ENCODE measurements around the gene KDM4B.

Gene KDM4B

GRCh38 chr19:5072115-5072514 is 103.2 kb downstream of the KDM4B start:
- Histone ChIP-seq H3K27me3 (replicated peaks) (no peaks in the 10 kb centered on the region), H3K4me3 (ENCODE audit: low read depth, low read length) (no peak overlapping the region), H3K36me3 (replicated peaks) (peaks cover 8% of the 10 kb centered on the region), H3K27ac (no peak overlapping the region)
- in situ Hi-C loops (cut with HindIII; ENCODE audit: low pct_ligation_motif_present, low sequenced_read_pairs) = no loop called here
- no peak for TF ChIP-seq CTCF (IDR thresholded peaks at IDR 0.05; ENCODE audit: low read depth, low read length, missing control alignments)
- DNase-seq = no peak

GRCh38 chr19:5073153-5073844 is 104.4 kb downstream of the KDM4B start:
- DNase-seq = no peak

GRCh38 chr19:5074407-5074806 is 105.5 kb downstream of the KDM4B start:
- no peak for DNase-seq
- Histone ChIP-seq H3K27ac (no peak overlapping the region), H3K36me3 (replicated peaks) (peaks cover 24% of the 10 kb centered on the region), H3K4me3 (ENCODE audit: low read depth, low read length) (no peak overlapping the region), H3K27me3 (replicated peaks) (no peaks in the 10 kb centered on the region)
- no peak for TF ChIP-seq CTCF (IDR thresholded peaks at IDR 0.05; ENCODE audit: low read depth, low read length, missing control alignments)
- in situ Hi-C loops (cut with HindIII; ENCODE audit: low pct_ligation_motif_present, low sequenced_read_pairs) = no loop called here

More at GRCh38 chr19:5073153-5073844, 104.4 kb downstream of the KDM4B start:
- Histone ChIP-seq H3K36me3 (replicated peaks) (peaks cover 15% of the 10 kb centered on the region), H3K4me3 (ENCODE audit: low read depth, low read length) (no peak overlapping the region), H3K27me3 (replicated peaks) (no peaks in the 10 kb centered on the region), H3K27ac (no peak overlapping the region)
- TF ChIP-seq CTCF (IDR thresholded peaks at IDR 0.05; ENCODE audit: low read depth, low read length, missing control alignments) = no peak
- in situ Hi-C loops (cut with HindIII; ENCODE audit: low pct_ligation_motif_present, low sequenced_read_pairs) = no loop called here

GRCh38 chr19:5074830-5075394 is 106.0 kb downstream of the KDM4B start:
- in situ Hi-C loops (cut with HindIII; ENCODE audit: low pct_ligation_motif_present, low sequenced_read_pairs) = no loop called here

GRCh38 chr19:5075597-5075996 is 106.7 kb downstream of the KDM4B start:
- DNase-seq = no peak
- H3K27ac ChIP-seq = no peak overlapping the region
- in situ Hi-C loops (cut with HindIII; ENCODE audit: low pct_ligation_motif_present, low sequenced_read_pairs) = no loop called here
- no peak overlapping the region for H3K4me3 ChIP-seq (ENCODE audit: low read depth, low read length)
- H3K36me3 ChIP-seq (replicated peaks) = peaks cover 28% of the 10 kb centered on the region
- TF ChIP-seq CTCF (IDR thresholded peaks at IDR 0.05; ENCODE audit: low read depth, low read length, missing control alignments) = no peak
- H3K27me3 ChIP-seq (replicated peaks) = no peaks in the 10 kb centered on the region

More at GRCh38 chr19:5074830-5075394, 106.0 kb downstream of the KDM4B start:
- TF ChIP-seq CTCF (IDR thresholded peaks at IDR 0.05; ENCODE audit: low read depth, low read length, missing control alignments) = no peak
- Histone ChIP-seq H3K27me3 (replicated peaks) (no peaks in the 10 kb centered on the region), H3K27ac (no peak overlapping the region), H3K36me3 (replicated peaks) (peaks cover 24% of the 10 kb centered on the region), H3K4me3 (ENCODE audit: low read depth, low read length) (no peak overlapping the region)
- no peak for DNase-seq

Data from brain microvascular endothelial cell (primary cell).